Astrocyte of the hippocampus (primary cell): ENCODE measurements around the gene ZNF146.
"Not testable (repeated sequence)": the region's sequence is repeated elsewhere in the genome, so short reads cannot be mapped to it uniquely, and the experiment has no call there.

ENCODE experiments used
- DNase-seq: peaks from one replicate; pipeline ENCODE4 v3.0.0; 2011; ENCODE audit warnings: low read depth, low spot score

The ZNF146 gene

DNA sequence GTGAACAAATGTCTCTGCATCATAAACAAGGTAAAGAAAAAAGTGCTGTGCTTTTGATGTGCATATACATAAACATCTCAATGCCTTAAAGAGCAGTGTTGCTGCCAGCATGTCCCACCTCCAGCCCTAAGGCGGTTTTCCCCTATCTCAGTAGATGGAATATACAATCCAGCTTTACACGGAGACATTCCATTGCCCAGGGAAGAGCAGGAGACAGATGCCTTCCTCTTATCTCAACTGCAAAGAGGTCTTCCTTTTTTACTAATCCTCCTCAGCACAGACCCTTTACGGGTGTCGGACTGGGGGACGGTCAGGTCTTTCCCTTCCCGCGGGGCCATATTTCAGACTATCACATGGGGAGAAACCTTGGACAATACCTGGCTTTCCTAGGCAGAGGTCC is 18.7 kb downstream of the ZNF146 start:
- not testable (repeated sequence) for DNase-seq

DNA sequence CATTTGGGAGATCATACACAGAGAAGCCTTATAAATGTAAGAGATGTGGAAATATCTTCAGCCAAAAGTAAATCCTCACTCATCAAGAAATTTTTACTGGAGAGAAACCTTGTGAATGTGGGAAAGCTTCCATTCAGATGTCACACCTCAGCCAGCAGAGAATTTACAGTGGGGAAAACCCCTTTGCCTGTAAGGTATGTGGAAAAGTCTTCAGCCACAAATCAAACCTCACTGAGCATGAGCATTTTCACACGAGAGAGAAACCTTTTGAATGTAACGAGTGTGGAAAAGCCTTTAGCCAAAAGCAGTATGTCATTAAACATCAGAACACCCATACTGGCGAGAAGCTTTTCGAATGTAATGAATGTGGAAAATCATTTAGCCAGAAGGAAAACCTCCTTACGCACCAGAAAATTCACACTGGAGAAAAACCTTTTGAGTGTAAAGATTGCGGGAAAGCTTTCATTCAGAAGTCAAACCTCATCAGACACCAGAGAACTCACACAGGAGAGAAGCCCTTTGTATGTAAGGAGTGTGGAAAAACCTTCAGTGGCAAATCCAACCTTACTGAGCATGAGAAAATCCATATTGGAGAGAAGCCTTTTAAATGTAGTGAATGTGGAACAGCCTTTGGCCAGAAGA is 21.5 kb downstream of the ZNF146 start:
- no peak for DNase-seq

DNA sequence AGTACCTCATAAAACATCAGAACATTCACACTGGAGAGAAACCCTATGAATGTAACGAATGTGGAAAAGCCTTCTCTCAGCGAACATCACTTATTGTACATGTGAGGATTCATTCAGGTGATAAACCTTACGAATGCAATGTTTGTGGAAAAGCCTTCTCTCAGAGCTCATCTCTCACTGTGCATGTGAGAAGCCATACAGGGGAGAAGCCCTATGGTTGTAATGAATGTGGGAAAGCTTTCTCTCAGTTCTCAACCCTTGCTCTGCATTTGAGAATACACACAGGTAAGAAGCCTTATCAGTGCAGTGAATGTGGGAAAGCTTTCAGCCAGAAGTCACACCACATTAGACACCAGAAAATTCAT is 22.0 kb downstream of the ZNF146 start:
- no peak for DNase-seq

DNA sequence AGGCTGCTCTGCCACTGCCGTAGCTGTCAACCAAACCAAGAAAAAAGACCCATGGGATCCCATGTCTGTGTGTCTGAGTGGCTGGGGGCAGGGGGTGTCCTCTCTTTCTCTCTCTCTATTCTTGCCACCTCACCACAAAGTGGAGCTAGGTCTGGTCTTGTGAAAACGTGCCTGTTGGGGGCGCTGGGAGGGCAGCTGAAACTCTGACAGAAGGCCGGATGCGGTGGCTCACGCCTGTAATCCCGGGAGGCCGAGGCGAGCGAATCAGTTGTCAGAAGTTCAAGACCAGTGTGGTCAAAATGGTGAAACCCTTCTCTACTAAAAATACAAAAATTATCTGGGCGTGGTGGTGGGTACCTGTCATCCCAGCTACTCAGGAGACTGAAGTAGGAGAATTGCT is 29.2 kb downstream of the ZNF146 start:
- no peak for DNase-seq

DNA sequence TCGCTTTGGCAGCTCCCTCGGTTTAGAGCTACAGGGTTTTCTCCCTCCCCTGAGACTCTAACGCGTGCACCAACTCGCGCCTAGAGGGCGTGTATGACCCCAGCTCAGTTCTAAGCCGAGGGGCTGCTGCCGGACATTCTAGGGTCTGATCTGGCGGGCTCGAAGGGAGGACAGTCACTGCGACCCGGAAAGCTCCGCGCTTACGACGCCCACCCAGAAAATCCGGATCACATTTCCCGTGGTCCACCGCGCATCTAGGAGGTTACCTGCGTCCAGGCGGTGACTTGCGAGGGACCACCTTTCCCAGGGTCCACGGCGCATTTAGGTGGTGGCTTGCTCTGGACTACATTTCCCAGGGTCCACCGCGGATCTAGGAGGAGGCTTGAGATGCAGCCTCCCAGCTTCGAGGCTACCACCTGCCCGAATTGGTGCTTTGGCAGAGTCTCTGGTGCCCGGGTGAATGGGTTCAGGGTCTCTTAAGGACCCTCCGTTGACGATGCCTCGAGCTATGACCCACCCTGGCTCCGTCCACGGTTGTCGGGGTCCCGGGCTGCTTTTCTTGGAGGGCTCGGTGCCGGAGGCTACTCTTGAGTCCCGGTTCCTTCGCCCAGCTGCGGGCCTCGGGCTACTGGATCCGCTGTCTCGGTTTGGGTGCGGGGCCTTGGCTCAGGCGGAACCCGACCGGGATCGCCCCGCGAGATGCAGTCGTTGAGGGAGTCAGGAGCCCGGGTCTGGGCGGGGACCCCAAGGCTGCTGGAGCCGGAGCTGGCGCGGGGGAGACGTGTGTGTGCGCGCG is 30.5 kb downstream of the ZNF146 start:
- DNase-seq = peak; percentile 62

DNA sequence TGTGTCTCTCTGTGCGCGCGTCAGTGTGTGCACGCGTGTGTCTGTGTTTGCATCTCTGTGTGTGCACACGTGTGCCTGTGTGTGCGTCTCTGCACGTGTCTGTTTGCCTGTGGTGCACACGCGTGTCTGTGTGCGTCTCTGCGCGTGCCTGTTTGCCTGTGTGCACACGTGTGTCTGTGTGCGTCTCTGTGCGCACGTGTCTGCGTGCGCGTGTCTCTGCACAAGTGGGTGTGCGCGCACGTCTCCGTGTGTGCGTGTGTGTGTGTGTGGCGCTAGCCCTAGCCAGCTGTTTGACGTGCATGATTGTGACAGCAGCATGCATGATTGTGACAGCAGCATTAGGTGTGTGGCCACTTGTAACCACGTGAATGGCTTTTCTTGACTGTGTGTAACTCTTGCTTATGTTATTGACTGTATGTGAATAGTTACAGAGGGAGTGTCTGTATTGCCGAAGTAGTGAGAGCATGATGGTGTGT is 31.1 kb downstream of the ZNF146 start:
- no peak for DNase-seq

DNA sequence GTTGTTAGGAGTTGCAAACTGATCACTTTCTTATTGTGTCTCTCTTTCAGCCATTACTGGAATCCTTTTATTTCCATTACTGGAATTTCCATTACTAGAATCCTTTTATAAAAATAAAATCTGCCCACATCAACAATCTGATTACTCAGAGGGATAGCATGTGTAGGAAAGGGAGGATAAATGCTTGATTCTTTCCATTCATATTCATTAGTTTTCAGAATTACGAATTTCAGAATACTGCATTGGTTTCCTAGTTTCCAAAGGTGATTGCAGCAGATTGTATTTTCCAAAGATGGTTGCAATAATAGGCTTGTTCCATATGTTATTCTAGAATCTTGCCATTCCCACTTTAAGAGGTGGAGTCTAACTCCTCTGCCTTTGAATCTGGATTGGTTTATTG is 37.1 kb downstream of the ZNF146 start:
- DNase-seq = no peak

DNA sequence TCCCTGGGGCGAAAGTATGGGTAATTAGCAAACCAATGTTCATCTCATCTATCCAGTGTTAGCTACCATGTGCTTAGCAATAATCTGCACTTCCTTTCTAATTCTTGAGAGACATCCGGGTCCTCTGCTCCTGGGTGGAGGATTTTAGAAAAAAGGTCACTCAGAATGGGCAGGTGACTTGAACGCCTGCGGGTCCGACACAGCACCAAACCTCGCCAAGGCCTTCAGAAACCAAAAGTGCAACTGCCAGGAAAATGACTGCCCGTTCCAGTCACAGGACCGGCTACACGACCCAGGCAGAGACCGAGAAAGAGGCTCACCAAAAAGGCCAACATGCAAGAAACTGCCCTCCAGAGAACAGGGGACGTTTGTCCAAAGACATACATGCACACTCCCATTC is 39.9 kb downstream of the ZNF146 start:
- no peak for DNase-seq

DNA sequence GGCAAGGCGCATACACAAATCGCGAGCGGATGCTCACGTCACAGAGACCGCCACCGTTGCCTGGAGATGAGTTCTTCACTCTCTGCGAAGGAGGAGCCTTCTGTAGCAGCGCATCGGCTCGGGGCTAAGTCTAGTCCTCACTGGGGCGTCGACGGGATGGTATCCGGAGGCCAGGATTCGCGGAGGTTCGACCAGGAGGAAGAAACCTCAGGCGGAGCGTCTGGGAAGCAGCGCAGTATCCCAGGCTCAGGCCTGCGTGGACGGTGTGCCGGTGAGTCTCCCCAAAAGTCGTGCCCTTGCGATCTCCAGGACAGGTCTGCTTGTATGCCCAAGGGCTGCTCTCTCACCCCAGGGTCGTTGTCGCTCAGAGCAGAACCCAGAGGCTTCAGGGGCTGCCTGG is 40.4 kb downstream of the ZNF146 start:
- DNase-seq = no peak

DNA sequence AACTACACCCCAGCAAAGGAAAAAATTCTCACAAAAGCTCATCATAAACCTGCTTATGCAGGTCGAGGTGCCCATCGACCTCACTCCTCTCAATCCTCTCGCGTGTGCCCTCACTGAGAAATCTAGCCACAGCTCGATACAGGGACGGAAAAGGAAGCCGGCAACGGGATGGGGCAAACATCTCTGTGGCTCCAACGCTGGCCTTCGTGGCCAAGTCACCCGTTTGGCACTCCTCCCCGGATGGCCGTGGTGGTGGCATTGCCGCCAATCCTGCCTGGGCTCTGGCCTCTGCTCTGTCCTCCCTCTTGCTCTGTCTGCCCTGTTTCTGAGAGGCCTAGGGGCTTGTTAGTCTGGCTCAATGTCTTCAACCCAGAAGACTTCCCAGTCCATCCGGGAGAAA is 41.2 kb downstream of the ZNF146 start:
- no peak for DNase-seq

DNA sequence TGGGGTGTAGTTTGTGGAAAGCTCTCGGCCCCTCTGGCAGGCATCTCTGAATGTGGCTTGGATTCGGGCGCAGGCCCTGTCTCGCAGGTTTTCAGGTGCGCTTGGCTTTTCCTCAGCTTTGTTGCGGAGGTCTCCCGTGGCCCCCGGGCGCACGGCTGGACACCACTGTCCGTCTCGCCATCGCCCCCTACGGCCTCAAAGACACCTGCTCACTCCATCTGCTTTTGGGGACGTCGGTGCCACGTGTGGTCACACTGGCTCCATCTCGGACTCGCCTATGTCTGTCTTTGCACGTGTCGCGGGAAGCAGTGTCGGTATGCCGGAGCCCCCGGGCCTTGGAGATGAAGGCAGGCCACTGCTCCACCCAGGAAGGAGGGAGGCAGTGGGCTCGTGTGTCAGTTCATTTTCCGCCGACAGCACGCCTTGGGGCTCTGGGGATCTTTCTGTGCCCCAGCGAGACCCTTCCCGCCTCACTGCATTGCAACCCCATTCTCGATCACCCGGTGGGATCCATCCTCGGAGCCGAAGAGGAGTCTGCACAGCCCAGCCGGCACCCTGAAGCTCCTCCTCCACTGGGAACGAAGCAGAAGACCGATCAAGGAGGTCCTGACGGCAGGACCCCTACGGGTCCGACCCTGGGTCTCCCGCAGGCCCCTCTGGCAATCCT is 42.1 kb downstream of the ZNF146 start:
- DNase-seq = peak; percentile 6

DNA sequence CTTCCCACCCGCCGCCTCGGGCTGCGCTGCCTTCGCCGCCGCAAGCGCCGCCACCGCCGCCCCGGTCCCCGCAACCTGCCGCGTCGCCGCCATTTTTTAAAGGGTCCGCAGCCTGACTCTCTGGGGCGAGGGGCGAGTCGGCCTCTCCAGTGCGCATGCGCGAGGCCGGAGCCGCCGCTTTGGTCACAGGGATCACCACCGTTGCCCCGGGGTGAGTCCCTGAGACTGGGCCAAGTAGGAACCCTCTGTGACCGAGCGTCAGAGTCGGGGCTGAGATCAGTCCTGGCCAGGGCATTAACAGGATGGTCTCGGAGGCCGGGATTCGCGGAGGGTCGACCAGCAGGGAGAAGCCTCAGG is 42.6 kb downstream of the ZNF146 start:
- peak; percentile 52 for DNase-seq

DNA sequence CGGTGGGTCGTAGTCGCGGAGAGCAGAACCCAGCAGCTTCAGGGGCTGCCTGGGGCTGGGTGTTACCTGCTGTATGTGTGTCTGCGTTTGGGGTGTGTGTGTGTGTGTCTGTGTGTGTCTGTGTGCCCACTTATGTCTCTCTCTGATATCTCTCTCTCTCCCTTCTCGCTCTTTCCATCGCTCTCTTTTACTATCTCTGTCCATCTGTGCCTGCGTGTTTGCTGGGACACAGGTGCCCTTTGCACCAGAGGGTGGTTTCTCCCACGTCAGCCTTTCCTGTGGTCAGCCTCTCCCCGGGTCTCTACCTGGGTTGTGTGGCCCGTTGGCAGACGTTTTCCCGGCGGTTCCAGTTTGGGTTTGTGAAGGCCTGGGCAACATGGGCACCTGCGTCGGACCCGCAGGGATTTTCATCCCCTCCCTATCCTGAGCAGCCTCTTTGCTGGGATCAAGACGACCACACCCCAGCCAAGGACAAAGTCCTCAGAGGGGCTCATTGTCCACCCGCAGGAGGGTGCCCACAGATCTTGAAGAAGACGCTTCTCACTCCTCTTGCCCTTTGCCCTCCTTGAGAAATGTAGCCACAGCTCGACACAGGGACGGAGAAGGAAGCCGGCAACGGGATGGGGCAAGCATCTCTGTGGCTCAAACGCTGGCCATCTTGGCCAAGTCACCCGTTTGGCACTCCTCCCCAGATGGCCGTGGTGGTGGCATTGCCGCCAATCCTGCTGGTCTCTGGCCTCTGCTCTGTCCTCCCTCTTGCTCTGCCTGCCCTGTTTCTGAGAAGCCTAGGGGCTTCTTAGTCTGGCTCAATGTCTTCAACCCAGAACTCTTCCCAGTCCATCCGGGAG is 43.3 kb downstream of the ZNF146 start:
- DNase-seq = no peak

DNA sequence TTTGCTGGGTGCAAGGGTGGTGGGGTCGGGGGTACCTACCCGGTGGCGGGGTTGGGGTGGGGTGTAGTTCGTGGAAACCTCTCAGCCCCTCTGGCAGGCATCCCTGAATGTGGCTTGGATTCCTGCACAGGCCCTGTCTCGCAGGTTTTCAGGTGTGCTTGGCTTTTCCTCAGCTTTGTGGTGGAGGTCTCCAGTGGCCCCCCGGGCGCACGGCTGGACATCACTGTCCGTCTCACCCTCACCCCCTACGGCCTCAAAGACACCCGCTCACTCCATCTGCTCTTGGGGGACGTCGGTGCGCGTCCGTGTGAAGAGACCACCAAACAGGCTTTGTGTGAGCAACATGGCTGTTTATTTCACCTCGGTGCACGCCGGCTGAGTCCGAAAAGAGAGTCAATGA is 44.3 kb downstream of the ZNF146 start:
- DNase-seq = no peak

DNA sequence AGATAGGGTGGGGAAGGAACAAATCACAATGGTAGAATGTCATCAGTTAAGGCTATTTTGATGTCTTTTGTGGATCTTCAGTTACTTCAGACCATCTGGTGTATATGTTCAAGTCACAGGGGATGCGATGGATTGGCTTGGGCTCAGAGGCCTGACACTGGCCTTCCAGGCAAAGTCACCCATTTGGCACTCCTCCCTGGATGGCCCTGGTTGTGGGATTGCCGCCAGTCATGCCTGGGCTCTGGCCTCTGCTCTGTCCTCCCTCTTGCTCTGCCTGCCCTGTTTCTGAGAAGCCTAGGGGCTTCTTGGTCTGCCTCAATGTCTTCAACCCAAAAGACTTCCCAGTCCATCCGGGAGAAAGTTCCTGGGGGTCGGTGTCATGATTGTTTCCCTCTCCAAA is 50.2 kb downstream of the ZNF146 start:
- DNase-seq = no peak

DNA sequence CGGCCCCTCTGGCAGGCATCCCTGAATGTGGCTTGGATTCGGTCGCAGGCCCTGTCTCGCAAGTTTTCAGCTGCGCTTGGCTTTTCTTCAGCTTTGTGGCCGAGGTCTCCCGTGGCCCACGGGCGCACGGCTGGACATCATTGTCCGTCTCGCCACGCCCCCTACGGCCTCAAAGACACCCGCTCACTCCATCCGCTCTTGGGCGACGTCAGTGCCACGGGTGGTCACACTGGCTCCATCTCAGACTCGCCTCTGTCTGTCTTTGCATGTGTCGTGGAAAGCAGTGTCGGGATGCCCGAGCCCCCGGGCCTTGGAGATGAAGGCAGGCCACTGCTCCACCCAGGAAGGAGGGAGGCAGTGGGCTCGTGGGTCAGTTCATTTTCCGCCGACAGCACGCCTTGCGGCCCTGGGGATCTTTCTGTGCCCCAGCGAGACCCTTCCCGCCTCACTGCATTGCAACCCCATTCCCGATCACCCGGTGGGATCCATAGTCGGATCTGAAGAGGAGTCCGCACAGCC is 51.0 kb downstream of the ZNF146 start:
- no peak for DNase-seq

DNA sequence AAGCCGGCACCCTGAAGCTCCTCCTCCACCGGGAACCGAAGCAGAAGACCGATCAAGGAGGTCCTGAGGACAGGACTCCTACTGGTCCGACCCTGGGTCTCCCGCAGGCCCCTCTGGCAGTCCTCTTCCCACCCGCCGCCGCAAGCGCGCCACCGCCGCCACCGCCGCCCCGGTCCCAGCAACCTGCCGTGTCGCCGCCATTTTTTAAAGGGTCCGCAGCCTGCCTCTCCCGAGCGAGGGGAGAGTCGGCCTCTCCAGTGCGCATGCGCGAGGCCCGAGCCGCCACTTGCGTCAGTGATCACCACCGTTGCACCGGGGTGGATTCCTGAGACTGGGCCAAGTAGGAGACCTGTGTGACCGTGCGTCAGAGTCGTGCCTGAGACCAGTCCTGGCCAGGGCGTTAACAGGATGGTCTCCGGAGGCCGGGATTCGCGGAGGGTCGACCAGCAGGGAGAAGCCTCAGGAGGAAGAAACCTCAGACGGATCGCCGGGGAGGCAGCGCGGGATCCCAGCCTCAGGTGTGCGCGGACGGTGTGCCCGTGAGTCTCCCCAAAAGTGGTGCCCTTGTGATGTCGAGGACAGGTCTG is 51.6 kb downstream of the ZNF146 start:
- DNase-seq = no peak

DNA sequence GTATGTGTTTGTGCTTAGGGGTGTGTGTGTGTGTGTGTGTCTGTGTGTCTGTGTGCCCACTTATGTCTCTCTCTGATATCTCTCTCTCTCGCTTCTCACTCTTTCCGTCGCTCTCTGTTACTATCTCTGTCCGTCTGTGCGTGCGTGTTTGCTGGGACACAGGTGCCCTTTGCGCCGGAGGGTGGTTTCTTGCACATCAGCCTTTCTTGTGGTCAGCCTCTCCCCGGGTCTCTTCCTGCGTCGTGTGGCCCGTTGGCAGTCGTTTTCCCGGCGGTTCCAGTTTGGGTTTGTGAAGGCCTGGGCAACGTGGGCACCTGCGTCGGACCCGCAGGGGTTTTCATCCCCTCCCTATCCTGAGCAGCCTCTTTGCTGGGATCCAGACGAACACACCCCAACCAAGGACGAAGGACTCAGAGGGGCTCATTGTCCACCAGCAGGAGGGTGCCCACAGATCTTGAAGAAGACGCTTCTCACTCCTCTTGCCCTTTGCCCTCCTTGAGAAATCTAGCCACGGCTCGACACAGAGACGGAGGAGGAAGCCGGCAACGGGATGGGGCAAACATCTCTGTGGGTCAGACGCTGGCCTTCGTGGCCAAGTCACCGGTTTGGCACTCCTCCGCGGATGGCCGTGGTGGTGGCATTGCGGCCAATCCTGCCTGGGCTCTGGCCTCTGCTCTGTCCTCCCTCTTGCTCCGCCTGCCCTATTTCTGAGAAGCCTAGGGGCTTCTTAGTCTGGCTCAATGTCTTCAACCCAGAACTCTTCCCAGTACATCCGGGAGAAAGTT is 52.3 kb downstream of the ZNF146 start:
- no peak for DNase-seq

DNA sequence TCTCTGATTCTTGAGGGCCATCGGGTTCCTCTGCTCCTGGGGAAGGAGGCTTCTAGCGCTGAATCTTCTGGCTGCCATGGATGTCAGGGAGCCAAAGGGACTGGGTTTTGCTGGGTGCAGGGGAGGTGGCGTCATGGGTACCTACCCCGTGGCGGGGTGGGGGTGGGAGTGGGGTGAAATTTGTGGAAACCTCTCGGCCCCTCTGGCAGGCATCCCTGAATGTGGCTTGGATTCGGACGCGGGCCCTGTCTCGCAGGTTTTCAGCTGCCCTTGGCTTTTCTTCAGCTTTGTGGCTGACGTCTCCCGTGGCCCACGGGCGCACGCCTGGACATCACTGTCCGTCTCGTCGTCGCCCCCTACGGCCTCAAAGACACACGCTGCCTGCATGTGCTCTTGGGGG is 53.2 kb downstream of the ZNF146 start:
- not testable (repeated sequence) for DNase-seq

DNA sequence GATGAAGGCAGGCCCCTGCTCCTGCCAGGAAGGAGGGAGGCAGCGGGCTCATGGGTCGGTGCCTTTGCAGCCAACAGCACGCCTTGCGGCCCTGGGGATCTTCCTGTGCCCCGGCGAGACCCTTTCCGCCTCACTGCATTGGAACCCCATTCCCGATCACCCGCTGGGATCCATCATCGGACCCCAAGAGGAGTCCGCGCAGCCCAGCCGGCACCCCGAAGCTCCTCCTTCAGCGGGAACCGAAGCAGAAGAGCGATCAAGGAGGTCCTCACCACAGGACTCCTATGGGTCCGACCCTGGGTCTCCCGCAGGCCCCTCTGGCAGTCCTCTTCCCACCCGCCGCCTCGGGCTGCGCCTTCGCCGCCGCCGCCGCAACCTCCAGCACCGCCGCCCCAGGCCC is 53.7 kb downstream of the ZNF146 start:
- DNase-seq = not testable (repeated sequence)

DNA sequence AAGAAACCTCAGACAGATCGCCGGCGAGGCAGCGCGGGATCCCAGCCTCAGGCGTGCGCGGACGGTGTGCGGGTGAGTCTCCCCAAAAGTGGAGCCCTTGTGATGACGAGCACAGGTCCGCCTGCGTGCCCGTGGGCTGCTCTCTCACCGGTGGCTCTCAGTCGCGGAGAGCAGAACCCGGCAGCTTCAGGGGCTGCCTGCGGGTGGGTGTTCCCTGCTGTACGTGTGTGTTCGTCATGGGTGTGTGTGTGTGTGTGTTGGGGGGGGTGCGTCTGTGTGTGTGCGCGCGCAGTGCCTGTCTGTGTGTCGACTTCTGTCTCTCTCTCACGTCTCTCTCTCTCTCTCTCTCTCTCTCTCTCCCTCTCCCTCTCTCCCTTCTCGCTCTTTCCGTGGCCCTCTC is 54.4 kb downstream of the ZNF146 start:
- DNase-seq = not testable (repeated sequence)
